ENCODE results near the gene CRACR2B.

CRACR2B gene

DNA sequence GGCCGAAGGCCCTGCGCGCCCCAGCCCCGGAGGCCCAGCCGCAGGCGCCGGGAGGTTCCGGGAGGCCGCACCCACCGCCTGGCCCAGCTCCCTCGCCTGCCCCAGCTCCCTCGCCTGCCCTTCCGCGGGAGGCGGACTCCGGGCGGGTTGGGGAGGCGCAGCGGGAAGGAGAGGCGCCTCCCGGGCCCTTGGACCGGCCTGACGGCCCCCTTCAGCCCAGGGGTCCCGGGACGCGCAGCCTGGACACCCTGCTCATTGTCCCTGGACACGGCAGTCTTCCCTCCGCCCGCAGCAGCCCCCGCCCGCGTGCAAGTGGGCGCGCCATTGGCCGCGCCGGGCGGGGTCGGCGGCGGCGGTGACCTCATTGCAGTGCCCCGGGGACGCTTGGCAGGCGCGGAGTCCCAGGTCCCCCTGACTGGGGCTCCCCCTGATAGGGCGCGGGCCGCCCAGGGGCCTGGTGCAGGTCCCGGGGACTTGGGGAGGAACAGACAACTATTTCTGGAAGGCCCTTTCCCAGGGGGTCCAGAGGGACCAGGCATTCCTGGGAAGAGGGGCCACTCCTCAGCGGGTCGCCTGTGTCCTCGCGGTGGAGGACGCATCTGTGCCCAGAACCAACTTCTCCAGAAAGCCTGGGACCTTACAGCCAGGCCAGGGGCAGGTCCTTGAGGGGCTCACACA lies 5.5 kb downstream of the CRACR2B start (continued):
- TF ChIP-seq ZNF629 (tag by site-specific recombination; IDR thresholded peaks at IDR 0.05) = peak; percentile 42
- TF ChIP-seq ZNF514 (tag by site-specific recombination; IDR thresholded peaks at IDR 0.05) = no peak
- TF ChIP-seq ZSCAN16 (tag by site-specific recombination; IDR thresholded peaks at IDR 0.05) = no peak
- peak; percentile 43 for TF ChIP-seq ZNF335 (tag by site-specific recombination; conservative IDR thresholded peaks at IDR 0.05)

DNA sequence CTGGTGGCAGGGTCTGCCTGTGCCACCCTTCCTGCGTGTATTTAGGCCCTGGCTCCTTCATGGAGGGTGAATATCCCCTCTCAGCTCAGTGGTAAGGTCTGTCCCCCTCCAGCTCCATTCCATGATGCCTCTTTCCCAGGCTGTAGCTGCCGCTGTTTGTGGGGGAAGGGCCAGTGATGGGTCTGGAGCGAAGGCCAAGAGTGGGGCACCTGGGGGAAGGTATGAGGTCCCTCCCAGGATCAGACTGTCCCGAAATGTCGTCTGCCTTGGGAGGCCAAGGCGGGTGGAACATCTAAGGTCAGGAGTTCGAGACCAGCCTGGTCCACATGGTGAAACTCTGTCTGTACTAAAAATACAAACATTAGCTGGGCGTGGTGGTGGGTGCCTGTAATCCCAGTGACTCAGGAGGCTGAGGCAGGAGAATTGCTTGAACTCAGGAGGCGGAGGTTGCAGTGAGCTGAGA lies 6.2 kb downstream of the CRACR2B start:
- H3K4me3 ChIP-seq (ENCODE audit: low read depth, low read length) = peak overlapping the region; percentile 70
- H3K27ac ChIP-seq (ENCODE audit: extremely low read depth, low read depth, low read length) = peak overlapping the region; percentile 64; the same call in 1 of the 2 replicates
- no peaks in the 10 kb centered on the region for H3K9me3 ChIP-seq (ENCODE audit: control insufficient read depth, insufficient read depth, low read depth, low read length)
- CTCF ChIA-PET = interaction anchor here (0.7 to 1.0 kb wide), 2 partner anchors 17 to 61 kb away, joined by 3 to 4 read pairs; no protein-coding TSS in a partner anchor
- POLR2A ChIA-PET = interaction anchor here (1.0 to 15.0 kb wide), 4 partner anchors 8 to 37 kb away, joined by 3 to 202 read pairs (median 37); partner anchors contain the start of genes PNPLA2, POLR2L and TSPAN4
- no peaks in the 10 kb centered on the region; the same call in 1 of the 2 replicates for H3K4me1 ChIP-seq (ENCODE audit: control insufficient read depth, insufficient read depth, low read length)
- peaks cover 0 to 43% of the 10 kb centered on the region in 2 experiments; a peak in 1 of 3 replicates for H3K36me3 ChIP-seq (ENCODE audit: control insufficient read depth in 2 of 2, insufficient read depth in 1 of 2, low read length in 2 of 2)
- no peak for TF ChIP-seq ZNF704 (tag by site-specific recombination; IDR thresholded peaks at IDR 0.05)
- no peak for TF ChIP-seq ZNF146 (tag by site-specific recombination; IDR thresholded peaks at IDR 0.05)
- no peak for TF ChIP-seq ZNF221 (tag by site-specific recombination; IDR thresholded peaks at IDR 0.05; ENCODE audit: borderline replicate concordance)
- no peak for TF ChIP-seq HOXC10 (CRISPR knock-in tag; IDR thresholded peaks at IDR 0.05)
- no peak for TF ChIP-seq ZNF843 (tag by site-specific recombination; IDR thresholded peaks at IDR 0.05)
- no peak for TF ChIP-seq ZNF211 (tag by site-specific recombination; IDR thresholded peaks at IDR 0.05; ENCODE audit: low read depth)
- no peak for TF ChIP-seq ZNF76 (tag by site-specific recombination; IDR thresholded peaks at IDR 0.05; ENCODE audit: borderline replicate concordance, low read depth)
- TF ChIP-seq ZNF366 (tag by site-specific recombination; conservative IDR thresholded peaks at IDR 0.05) = peak; percentile 22; the same call in 1 of the 2 replicates
- TF ChIP-seq ZNF169 (tag by site-specific recombination; IDR thresholded peaks at IDR 0.05) = no peak
- TF ChIP-seq ZNF350 (tag by site-specific recombination; IDR thresholded peaks at IDR 0.05) = no peak
- TF ChIP-seq, protein P1, sequence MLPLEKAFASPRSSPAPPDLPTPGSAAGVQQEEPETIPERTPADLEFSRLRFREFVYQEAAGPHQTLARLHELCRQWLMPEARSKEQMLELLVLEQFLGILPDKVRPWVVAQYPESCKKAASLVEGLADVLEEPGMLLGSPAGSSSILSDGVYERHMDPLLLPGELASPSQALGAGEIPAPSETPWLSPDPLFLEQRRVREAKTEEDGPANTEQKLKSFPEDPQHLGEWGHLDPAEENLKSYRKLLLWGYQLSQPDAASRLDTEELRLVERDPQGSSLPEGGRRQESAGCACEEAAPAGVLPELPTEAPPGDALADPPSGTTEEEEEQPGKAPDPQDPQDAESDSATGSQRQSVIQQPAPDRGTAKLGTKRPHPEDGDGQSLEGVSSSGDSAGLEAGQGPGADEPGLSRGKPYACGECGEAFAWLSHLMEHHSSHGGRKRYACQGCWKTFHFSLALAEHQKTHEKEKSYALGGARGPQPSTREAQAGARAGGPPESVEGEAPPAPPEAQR (tag by site-specific recombination; IDR thresholded peaks at IDR 0.05) = no peak
- no peak for TF ChIP-seq ZNF692 (tag by site-specific recombination; IDR thresholded peaks at IDR 0.05)
- no peak for TF ChIP-seq ZNF140 (tag by site-specific recombination; IDR thresholded peaks at IDR 0.05)
- TF ChIP-seq ZBTB10 (tag by site-specific recombination; IDR thresholded peaks at IDR 0.05) = no peak
- TF ChIP-seq ZNF501 (tag by site-specific recombination; IDR thresholded peaks at IDR 0.05) = no peak
- TF ChIP-seq ZNF24 (tag by site-specific recombination; IDR thresholded peaks at IDR 0.05) = 0 out of 2 replicates have a peak, but pooled peaks have one; percentile 18
- TF ChIP-seq YY1 (tag by site-specific recombination; IDR thresholded peaks at IDR 0.05) = no peak
- no peak for TF ChIP-seq ZNF518A (tag by site-specific recombination; conservative IDR thresholded peaks at IDR 0.05; ENCODE audit: low read depth)
- TF ChIP-seq KLF10 (tag by site-specific recombination; IDR thresholded peaks at IDR 0.05) = no peak
- no peak for TF ChIP-seq ZNF585B (tag by site-specific recombination; IDR thresholded peaks at IDR 0.05)

Measured in HEK293 (cell line).